GM21529 (cell line): ENCODE data around the gene COBL.

Source experiments
- ATAC-seq: cut with Tn5 transposase; IDR thresholded peaks from one replicate; pipeline ENCODE4 v1.9.1; 2021; ENCODE audit not compliant: unreplicated experiment

COBL gene, protein sequence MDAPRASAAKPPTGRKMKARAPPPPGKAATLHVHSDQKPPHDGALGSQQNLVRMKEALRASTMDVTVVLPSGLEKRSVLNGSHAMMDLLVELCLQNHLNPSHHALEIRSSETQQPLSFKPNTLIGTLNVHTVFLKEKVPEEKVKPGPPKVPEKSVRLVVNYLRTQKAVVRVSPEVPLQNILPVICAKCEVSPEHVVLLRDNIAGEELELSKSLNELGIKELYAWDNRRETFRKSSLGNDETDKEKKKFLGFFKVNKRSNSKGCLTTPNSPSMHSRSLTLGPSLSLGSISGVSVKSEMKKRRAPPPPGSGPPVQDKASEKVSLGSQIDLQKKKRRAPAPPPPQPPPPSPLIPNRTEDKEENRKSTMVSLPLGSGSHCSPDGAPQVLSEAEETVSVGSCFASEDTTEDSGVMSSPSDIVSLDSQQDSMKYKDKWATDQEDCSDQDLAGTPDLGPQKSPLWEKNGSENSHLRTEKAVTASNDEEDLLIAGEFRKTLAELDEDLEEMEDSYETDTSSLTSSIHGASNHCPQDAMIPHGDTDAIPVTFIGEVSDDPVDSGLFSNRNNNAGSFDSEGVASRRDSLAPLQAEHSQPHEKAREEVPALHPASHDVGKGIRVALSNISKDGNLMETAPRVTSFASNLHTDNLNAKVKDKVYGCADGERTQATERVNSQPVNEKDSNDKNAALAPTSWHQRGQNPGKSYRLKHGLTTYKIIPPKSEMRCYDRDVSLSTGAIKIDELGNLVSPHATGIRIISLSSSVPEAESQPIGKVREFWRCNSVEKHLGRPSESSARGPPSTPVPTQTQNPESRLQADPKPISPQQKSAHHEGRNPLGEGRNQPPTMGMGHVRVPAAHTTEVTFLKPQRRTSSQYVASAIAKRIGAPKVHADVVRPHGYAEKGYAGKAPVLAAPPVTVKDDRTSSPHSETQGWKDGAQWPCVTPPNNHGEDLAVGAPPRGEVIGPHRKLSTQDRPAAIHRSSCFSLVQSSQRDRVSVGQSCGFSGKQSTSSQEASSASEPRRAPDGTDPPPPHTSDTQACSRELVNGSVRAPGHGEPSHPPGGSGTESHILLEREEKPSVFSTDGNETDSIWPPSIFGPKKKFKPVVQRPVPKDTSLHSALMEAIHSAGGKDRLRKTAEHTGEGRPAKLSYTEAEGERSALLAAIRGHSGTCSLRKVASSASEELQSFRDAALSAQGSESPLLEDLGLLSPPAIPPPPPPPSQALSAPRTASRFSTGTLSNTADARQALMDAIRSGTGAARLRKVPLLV

DNA sequence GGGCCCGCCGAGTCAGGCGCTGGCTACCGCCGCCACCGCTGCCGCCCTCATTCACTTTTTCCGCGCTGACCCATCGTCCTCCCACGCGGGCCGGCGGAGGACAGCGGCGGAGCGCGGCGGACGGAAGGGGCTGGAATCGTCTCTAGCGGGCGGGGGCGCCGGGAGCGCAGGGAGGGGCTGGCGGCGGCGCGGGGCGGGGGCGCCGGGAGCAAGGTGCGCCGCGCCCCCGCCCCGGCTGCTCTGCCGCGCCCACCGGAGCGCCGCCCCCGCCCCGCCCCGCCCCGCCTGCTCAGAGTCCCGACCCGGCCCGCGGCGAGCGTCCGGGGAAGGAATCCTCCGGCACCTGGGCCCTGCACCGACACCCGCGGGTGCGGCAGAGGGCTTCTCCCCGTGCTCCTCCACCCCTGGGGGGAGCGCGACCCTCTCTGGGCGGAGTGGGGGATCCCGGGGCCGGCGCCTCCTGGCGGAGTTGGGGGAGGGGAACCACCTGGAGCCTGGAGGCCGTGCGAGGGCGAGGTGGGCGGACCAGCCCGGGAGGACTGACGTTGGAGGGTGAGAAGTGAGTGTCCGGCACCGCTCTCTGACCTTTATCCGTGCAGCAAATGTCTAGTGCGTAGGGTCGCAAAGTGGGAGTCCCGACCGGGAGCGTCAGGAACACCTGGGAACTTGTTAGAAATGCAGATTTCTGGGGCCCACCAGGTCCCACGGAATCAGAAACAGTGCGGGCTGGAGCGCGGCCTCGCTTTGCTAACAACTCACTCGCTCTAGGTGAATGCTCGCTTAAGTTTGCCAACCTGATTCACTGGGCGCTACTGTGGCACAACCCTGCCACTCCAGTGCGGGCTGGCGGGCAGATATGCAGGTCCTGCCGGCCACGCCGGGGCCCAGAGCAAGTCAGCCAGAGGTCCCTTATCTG lies at the start of gene COBL:
COBL (minus strand) TSS at position 144 of the 916 bp plus-strand sequence. CDS start 176 bp downstream, outside the sequence.
- ATAC-seq = no peak

DNA sequence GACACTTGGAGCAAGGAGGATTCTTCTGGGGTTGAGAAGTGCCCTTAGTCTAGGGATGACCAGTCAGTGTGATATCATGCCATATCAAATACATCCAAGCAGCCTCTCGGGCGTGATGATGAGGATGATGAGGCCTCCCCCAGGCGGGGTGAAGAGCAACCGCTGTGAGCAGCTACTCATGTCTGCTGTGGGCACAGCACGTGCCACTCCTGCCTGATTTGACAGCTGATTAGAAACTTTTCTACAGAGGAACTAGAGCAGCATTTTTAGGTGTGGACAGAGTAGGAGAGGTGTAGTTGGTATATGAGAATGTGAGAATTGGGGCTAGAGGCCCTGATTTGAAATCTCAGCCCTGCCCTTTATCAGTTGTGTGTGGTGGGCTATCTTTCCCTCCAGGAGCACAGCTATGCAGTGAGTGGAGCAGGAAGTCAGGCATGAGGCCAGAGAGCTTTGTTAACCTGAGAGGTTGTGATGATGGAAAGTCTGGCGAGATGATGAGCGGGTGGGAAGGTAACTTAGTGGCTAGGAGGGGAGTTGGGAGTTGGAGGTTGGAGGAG lies 49.6 kb upstream of the COBL start:
- ATAC-seq = no peak

DNA sequence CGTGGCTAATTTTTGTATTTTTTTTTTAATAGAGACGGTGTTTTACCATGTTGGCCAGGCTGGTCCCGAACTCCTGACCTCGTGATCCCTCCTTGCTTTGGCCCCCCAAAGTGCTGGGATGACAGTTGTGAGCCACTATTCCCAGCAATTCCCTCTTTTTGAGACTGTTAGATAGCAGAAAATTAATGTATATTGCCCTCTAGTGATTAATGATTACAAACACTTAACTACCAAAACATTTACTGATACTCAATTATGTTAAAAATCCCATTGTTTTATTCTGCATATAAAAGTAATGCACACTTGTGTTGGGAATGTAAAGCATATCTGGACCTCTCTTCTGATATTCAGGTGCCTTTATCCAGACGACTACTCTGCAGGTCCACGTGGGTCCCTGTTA lies 41.2 kb upstream of the COBL start:
- ATAC-seq = no peak

DNA sequence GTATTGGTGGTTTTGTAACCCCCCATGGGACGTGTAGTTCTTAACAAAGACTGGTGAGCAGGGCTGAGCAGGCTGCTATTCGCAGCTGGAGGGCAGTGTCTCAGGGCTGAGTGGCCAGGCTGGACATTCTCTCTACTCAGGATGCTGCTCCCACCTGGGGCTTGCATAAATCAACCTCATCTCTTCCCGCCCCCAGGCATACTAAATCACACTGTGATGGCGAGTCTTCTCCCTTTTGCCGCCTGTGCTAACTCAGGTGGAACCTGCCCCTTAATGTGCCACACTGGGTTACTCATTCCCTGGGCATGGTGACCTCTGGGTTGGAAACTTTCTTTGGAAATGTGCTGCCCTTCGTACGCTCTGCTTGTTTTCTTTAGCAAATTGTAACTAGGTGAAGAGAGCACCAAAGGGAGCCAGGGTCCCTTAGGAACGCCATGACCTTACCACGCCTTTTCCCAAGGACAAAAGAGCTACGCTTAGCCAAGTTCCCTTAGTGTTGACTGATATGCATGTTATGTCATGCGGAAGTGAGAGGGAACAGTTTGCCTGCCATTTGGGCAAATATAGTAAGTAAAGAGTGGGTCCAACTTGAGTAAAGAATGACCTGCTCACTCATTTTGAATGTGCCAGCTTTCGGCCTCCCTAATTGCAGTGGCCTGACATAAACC lies 40.4 kb upstream of the COBL start:
- no peak for ATAC-seq

DNA sequence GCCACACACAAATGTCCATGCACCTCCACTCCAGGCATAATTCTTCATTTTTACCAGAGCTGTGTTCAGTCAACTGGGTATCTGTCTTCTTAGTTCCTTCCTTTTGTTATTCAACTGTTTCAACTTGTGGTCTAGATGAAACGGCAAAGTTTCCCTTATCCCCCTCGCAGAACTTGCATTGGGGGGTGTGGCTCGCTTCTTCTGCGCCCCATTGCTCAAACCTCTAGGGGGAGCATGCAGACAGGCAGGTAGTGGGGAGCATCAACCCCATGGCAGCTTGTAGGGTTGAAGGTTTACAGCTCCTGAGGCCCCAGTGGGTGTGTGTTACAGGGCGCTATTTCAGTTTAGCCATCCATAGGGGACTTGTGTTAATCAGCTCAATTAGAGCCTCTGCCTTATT lies 38.3 kb upstream of the COBL start:
- no peak for ATAC-seq

DNA sequence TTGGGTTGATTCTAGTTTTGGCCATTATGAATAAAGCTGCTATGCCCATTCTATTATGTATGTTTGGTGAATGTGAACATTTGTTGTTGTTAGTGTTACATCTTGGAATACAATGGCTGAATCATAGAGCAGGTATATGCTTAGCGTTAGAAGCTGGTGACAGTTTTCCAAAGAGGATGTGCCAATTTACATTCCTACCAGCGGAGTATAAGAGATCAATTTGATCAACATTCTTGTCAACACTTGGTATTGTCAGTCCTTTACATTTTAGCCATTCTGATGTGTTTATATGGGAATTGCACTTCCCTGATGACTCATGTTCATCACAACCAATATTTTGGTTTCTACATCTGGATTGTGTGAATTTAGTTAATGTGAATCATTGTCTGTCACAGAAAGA lies 37.8 kb upstream of the COBL start:
- no peak for ATAC-seq

DNA sequence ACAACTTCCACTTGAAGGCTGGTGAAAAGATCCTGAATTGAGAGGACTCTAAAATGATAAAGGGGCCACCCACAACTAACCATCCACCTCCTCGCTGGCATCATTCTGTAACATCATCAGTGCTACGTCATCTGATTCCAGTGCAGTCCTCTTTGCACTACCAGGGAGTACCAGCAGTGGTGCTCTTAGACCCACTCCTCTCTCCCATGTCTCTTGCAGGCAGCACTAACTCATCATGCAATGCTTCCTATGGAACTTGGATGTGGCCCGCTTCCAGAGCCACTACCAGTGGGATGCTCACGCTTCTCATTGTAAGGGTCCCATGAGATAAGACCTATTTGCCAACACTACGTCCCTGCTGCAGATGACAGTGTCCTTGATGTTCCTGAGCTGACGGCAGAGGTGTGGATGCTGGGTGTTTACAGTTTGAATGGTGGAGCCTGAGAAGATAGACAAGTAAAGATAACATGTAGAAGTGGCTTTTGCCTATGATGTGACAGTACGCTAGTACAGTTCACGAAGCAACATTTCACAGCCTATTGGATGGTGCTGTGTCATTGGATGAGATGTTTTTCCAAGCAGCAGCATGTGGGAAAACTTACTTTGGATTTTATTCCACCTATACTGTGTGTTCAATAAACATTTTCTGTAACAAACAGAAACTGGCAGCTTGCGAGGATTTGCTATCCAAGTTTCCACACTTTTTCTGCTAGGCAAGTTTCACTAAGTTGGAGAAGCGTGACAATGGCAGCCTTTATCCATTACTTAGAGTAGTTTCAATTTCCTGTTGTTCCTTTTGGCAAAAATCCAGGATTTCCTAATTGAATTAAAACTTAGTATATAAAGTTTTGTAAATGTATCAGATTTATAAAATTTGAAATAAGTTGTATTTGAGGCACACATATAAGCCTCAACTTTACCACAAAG lies 35.8 kb upstream of the COBL start:
- no peak for ATAC-seq

DNA sequence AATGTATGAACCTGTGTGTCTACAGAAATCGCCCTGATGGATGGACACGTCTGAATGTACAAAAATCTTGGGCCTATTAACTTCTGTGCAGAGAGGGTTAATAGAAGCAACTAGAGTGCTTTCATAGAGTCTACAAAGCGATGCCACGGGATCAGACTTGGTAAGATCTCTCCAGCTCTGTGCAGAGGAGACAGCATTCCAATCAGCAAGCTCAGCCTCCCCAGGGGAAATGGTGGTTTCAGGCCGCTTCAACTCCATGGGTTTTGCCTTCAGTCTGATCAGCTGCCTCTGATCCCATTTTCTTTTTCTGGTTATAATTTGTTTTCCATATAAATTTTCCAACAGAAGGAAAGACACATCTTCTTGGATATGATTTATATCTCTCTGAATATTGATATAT lies 35.1 kb upstream of the COBL start:
- no peak for ATAC-seq

DNA sequence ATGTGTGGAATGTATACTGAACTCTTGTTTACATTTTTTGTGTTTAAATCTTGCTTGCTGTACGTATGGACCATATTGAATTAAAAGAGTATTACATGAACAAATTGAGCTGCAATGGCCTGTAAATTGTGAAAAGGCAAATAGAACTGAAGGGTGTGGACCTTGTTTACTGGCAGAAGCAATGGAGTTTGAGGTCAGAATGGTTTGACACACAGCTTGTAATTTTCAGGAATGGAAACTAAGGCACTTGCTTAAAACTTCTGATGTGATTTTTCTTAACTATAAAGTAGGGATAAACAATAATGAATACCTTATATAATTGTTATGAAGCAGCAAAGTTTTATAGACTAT lies 33.9 kb upstream of the COBL start:
- no peak for ATAC-seq

DNA sequence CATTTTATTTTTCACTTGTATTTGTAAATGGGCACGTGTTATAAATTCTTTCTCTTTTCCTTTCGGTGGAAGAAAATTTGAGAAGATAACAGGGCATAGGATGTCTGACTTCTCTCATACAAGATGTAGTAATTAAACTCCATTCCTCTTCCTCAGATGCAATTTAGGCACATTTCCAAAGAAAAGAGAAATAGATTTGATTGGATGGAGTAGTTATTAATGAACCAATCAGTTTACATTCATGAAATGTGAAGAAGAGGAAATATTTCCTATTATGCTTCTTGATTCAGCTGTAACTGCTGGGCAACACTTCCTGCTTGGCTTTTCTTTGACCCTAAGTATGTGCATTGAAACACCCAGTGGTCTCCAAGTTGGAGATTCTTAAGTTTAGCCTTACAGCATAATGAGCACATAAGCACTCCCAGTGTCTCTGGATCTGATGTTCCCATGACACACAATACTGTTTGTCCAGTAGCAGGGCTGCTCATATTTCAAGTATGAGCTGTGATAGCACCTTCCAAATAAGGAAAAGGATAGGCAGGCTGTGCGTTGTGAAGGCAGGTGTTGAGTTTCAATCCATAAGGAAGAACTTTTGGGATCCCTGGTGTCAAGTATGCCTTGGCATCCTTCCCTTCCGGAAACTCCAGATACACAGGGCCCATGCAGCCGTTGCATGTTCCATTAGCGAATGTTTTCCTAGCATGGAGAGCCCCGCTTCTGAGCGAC lies 33.4 kb upstream of the COBL start:
- ATAC-seq = no peak

DNA sequence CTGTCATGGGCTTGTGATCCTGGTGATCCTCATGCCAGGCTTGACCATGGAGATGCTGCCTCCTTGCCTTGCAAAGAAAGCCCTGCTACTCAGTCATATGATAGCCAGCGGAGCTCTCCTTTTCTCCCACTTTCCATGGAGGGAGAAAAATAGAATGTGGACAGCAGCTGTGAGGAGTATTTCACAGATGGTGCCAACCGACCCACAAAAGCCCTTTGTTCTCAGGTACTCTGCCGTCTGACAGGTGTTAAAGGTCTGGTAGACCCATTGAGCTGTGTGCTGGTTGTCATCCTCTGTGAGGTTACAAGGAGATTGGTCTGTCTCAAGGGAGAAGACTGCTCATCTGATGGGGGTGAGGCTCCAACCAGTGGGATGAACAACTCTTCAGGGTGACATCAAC lies 29.5 kb upstream of the COBL start:
- ATAC-seq = no peak

DNA sequence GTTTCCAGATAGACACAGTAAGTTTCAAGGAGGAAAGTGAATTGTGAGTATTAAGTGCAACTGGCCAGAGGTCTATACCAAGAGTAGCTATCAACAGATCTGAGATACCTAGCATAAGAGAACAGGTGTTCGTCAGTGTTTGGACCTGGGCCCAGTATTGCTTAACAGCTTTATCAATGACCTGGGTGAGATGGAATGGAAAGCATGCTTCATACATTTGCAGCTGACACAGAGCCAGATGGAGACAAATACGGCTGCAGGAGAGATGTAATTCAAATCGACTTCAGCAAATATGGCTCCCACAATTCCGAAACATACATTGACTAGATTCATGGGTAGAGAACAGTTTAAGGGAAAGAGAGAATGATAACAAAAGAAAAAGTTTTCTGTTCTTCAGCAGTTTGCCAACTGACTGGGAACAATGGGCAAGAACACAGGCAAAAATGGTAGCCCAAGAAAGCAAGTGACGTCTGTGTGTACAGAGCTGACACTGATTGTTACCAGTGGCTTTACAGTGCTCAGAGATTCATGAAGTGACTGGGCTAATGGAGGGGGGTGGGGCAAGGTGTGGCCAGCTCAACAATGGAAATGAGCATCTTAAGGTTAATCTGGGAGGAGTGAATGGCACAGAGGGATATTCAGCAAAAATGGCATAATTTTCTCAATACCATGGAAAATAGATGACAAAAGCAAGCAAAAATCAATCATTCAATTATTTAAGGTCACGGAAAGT lies 28.0 kb upstream of the COBL start:
- ATAC-seq = no peak

DNA sequence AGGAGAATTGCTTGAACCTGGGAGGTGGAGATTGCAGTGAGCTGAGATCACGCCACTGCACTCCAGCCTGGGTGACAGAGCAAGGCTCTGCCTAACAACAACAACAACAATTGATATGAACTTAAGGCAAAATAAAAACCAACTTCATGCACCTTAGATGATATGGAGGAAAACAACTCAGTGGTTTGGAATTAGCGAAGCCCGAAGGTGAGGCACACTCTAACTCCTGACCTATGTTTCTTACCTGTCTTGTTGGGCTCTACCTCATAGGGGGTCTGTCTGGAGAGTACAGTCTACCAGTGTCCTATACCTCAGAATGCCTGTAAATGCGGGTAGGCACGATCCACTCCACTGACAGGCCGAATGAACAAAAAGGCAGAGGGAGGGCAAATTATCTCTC lies 24.3 kb upstream of the COBL start:
- no peak for ATAC-seq

DNA sequence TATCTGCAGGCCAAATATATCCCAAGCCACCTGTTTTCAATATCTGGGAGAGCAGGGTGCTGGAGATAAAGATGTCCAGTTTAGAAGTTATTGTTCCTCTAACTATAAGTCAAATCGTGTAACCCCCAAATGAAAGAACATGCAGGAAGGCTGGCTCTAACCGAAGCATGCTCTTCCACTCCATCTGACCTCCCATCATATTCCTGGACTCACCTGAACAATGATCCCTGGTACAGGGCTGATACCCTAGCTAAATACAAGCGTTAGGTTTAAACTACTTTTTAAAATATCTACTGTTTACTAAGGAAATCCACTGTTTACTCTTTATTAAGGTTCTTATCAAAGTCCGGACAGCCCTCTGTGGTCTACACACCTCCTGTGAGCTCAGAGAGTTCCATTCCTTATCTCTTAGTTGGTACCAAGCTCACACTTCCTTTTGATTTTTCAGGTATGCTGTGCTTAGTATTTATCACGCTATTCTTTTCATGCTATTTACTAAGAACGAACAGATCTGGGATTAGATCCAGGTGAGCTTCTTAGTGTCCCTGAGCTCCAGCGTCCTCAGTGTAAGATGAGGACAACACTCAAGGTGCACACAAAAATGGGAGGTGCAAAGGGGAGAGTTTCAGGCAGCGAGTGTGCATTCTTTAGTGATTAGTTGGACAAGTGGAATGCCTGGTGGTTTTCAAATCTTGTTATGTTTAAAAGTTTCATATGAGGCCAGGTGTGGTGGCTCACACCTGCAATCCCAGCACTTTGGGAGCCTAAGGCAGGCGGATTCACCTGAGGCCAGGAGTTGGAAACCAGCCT lies 23.6 kb upstream of the COBL start:
- ATAC-seq = no peak

DNA sequence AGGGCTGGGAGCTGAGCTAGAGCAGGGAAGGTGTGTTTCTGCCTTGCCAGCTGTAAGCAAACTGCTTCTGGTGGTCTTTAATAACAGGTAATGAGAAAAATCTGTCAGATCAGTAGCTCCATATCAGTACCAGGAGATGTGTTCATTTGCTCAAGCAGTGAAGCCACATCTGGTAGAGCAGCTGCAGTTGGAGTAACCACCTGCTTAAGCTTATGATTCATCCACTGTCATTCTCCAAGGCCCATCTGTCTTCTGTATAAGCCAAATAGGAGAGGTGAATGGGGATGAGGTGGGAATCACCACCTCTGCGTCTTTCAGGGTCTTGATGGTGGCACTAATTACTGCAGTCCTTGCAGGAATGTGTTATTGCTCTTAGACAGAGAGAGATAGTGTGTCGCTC lies 18.4 kb upstream of the COBL start:
- no peak for ATAC-seq

DNA sequence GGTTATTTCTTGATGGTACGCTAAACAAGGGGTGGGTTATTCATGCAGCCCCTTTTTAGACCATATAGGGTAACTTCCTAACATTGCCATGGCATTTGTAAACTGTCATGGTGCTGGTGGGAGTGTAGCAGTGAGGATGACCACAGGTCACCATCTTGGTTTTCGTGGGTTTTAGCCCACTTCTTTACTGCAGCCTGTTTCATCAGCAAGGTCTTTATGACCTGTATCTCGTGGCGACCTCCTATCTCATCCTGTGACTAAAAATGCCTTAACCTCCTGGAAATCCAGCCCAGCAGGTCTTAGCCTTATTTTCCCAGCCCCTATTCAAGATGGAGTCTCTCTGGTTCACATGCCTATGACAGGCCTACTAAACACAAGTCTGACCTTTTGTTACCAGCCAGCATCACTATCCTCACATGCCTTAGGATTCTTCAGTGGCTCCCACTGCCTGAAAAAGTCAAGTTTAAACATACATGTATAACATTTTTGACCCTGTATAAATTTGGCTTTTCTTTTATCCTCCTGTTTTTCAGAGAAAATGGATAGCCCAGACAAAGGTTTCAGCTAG lies 13.2 kb upstream of the COBL start:
- ATAC-seq = no peak
